ENCODE results near the gene TMEM132A. TPM values are rescaled to one million over a fixed set of nuclear protein-coding genes. Genes with fewer than 3 reads are reported as not detected.
"Not testable (repeated sequence)": the region's sequence is repeated elsewhere in the genome, so short reads cannot be mapped to it uniquely, and the experiment has no call there.

Gene TMEM132A
- total RNA-seq, 2 donors from 2014 or later, result not detected

- Mint-ChIP-seq H3K27me3 (no peaks in the 10 kb centered on the region), H3K4me3 (peak within 1 kb of the TSS; percentile 100), H3K27ac (peak within 1 kb of the TSS; percentile 100), H3K36me3 (ENCODE audit: low read depth) (peaks cover 10% of the 10 kb centered on the region), H3K4me1 (peaks cover 34% of the 10 kb centered on the region)
- ATAC-seq (peak; percentile 79), DNase-seq (peak in 2 of 3 donors; percentile 45 to 54)
- no peaks in the 10 kb centered on the region for H3K9me3 ChIP-seq (ENCODE audit: control insufficient read depth, low read length, poor library complexity, severe bottlenecking)
Observed at GRCh38 chr11:60971520-60971919, 47.3 kb downstream of the TMEM132A start, which contains the start of gene CD6. Gene CD6 (plus strand): TSS chr11:60971680. CDS start chr11:60971866, 186 bp downstream.

- DNase-seq (no peak), ATAC-seq (peak; percentile 35)
- H3K36me3 Mint-ChIP-seq (ENCODE audit: low read depth), result peaks cover 13% of the 10 kb centered on the region
- peak overlapping the region; percentile 100 for H3K27ac Mint-ChIP-seq
- H3K4me1 Mint-ChIP-seq, result peaks cover 39% of the 10 kb centered on the region
- H3K9me3 ChIP-seq (ENCODE audit: control insufficient read depth, low read length, poor library complexity, severe bottlenecking), result no peaks in the 10 kb centered on the region
- H3K4me3 Mint-ChIP-seq, result peak overlapping the region; percentile 100
- no peaks in the 10 kb centered on the region for H3K27me3 Mint-ChIP-seq
Observed at GRCh38 chr11:60972182-60973030, 48.1 kb downstream of the TMEM132A start.

GRCh38 chr11:60973699-60974098, 49.4 kb downstream of the TMEM132A start:
- no peaks in the 10 kb centered on the region for H3K9me3 ChIP-seq (ENCODE audit: control insufficient read depth, low read length, poor library complexity, severe bottlenecking)
- Mint-ChIP-seq H3K36me3 (ENCODE audit: low read depth) (peaks cover 15% of the 10 kb centered on the region), H3K4me3 (peak overlapping the region; percentile 100), H3K27me3 (no peaks in the 10 kb centered on the region), H3K27ac (peak overlapping the region; percentile 100), H3K4me1 (peaks cover 45% of the 10 kb centered on the region)
- ATAC-seq (no peak), DNase-seq (no peak)

GRCh38 chr11:60974316-60974715, 50.1 kb downstream of the TMEM132A start:
- not testable (repeated sequence) for H3K9me3 ChIP-seq (ENCODE audit: control insufficient read depth, low read length, poor library complexity, severe bottlenecking); ATAC-seq; DNase-seq; H3K27me3 Mint-ChIP-seq
- H3K4me1 Mint-ChIP-seq, result peaks cover 46% of the 10 kb centered on the region
- H3K27ac Mint-ChIP-seq, result peak overlapping the region; percentile 100
- H3K4me3 Mint-ChIP-seq, result peak overlapping the region; percentile 100
- H3K36me3 Mint-ChIP-seq (ENCODE audit: low read depth), result peaks cover 15% of the 10 kb centered on the region

- H3K27ac Mint-ChIP-seq, result peak overlapping the region; percentile 100
- H3K9me3 ChIP-seq (ENCODE audit: control insufficient read depth, low read length, poor library complexity, severe bottlenecking), result no peaks in the 10 kb centered on the region
- peak overlapping the region; percentile 100 for H3K4me3 Mint-ChIP-seq
- peaks cover 46% of the 10 kb centered on the region for H3K4me1 Mint-ChIP-seq
- no peak for ATAC-seq
- no peak for DNase-seq
- no peaks in the 10 kb centered on the region for H3K27me3 Mint-ChIP-seq
- H3K36me3 Mint-ChIP-seq (ENCODE audit: low read depth), result peaks cover 15% of the 10 kb centered on the region
Observed at GRCh38 chr11:60974726-60975125, 50.5 kb downstream of the TMEM132A start.

- Mint-ChIP-seq H3K4me3 (peak overlapping the region; percentile 80), H3K27me3 (no peaks in the 10 kb centered on the region), H3K36me3 (ENCODE audit: low read depth) (peaks cover 12% of the 10 kb centered on the region), H3K4me1 (peaks cover 46% of the 10 kb centered on the region), H3K27ac (peak overlapping the region; percentile 100)
- H3K9me3 ChIP-seq (ENCODE audit: control insufficient read depth, low read length, poor library complexity, severe bottlenecking), result no peaks in the 10 kb centered on the region
- ATAC-seq, result no peak
- DNase-seq, result no peak
Observed at GRCh38 chr11:60977224-60977623, 53.0 kb downstream of the TMEM132A start.

GRCh38 chr11:60977836-60978235, 53.6 kb downstream of the TMEM132A start:
- H3K27me3 Mint-ChIP-seq, result no peaks in the 10 kb centered on the region
- peak overlapping the region; percentile 100 for H3K27ac Mint-ChIP-seq
- peak overlapping the region; percentile 80 for H3K4me3 Mint-ChIP-seq
- no peak for ATAC-seq
- peaks cover 12% of the 10 kb centered on the region for H3K36me3 Mint-ChIP-seq (ENCODE audit: low read depth)
- H3K4me1 Mint-ChIP-seq, result peaks cover 52% of the 10 kb centered on the region
- no peaks in the 10 kb centered on the region for H3K9me3 ChIP-seq (ENCODE audit: control insufficient read depth, low read length, poor library complexity, severe bottlenecking)
- no peak for DNase-seq

GRCh38 chr11:60978546-60979380, 54.5 kb downstream of the TMEM132A start:
- peaks cover 14% of the 10 kb centered on the region for H3K36me3 Mint-ChIP-seq (ENCODE audit: low read depth)
- peak; percentile 62 for ATAC-seq

GRCh38 chr11:60981515-60981914, 57.3 kb downstream of the TMEM132A start:
- no peak for DNase-seq
- H3K4me1 Mint-ChIP-seq, result peaks cover 64% of the 10 kb centered on the region
- H3K27me3 Mint-ChIP-seq, result no peaks in the 10 kb centered on the region

More at GRCh38 chr11:60978546-60979380, 54.5 kb downstream of the TMEM132A start:
- peaks cover 58% of the 10 kb centered on the region for H3K4me1 Mint-ChIP-seq
- no peaks in the 10 kb centered on the region for H3K9me3 ChIP-seq (ENCODE audit: control insufficient read depth, low read length, poor library complexity, severe bottlenecking)
- peak overlapping the region; percentile 80 for H3K4me3 Mint-ChIP-seq
- DNase-seq, result peak in 1 of 3 donors; percentile 56
- peak overlapping the region; percentile 100 for H3K27ac Mint-ChIP-seq
- H3K27me3 Mint-ChIP-seq, result no peaks in the 10 kb centered on the region

GRCh38 chr11:60982184-60982583, 57.9 kb downstream of the TMEM132A start:
- no peak for ATAC-seq
- peaks cover 65% of the 10 kb centered on the region for H3K4me1 Mint-ChIP-seq
- peak overlapping the region; percentile 100 for H3K27ac Mint-ChIP-seq
- H3K4me3 Mint-ChIP-seq, result peak overlapping the region; percentile 87
- H3K9me3 ChIP-seq (ENCODE audit: control insufficient read depth, low read length, poor library complexity, severe bottlenecking), result no peaks in the 10 kb centered on the region
- no peaks in the 10 kb centered on the region for H3K27me3 Mint-ChIP-seq
- peaks cover 16% of the 10 kb centered on the region for H3K36me3 Mint-ChIP-seq (ENCODE audit: low read depth)
- no peak for DNase-seq

More at GRCh38 chr11:60981515-60981914, 57.3 kb downstream of the TMEM132A start:
- peak overlapping the region; percentile 100 for H3K27ac Mint-ChIP-seq
- no peaks in the 10 kb centered on the region for H3K9me3 ChIP-seq (ENCODE audit: control insufficient read depth, low read length, poor library complexity, severe bottlenecking)
- H3K4me3 Mint-ChIP-seq, result peak overlapping the region; percentile 87
- no peak for ATAC-seq
- H3K36me3 Mint-ChIP-seq (ENCODE audit: low read depth), result peaks cover 19% of the 10 kb centered on the region

GRCh38 chr11:60984149-60984548, 59.9 kb downstream of the TMEM132A start:
- H3K27ac Mint-ChIP-seq, result peak overlapping the region; percentile 100
- H3K27me3 Mint-ChIP-seq, result no peaks in the 10 kb centered on the region
- H3K4me1 Mint-ChIP-seq, result peaks cover 72% of the 10 kb centered on the region
- no peak for DNase-seq
- H3K9me3 ChIP-seq (ENCODE audit: control insufficient read depth, low read length, poor library complexity, severe bottlenecking), result no peaks in the 10 kb centered on the region
- peaks cover 14% of the 10 kb centered on the region for H3K36me3 Mint-ChIP-seq (ENCODE audit: low read depth)
- ATAC-seq, result no peak
- H3K4me3 Mint-ChIP-seq, result peak overlapping the region; percentile 87

- peak overlapping the region; percentile 100 for H3K27ac Mint-ChIP-seq
- no peak for ATAC-seq
- peak overlapping the region; percentile 87 for H3K4me3 Mint-ChIP-seq
- H3K36me3 Mint-ChIP-seq (ENCODE audit: low read depth), result peaks cover 14% of the 10 kb centered on the region
- H3K27me3 Mint-ChIP-seq, result no peaks in the 10 kb centered on the region
- peaks cover 74% of the 10 kb centered on the region for H3K4me1 Mint-ChIP-seq
- no peaks in the 10 kb centered on the region for H3K9me3 ChIP-seq (ENCODE audit: control insufficient read depth, low read length, poor library complexity, severe bottlenecking)
- DNase-seq, result no peak
Observed at GRCh38 chr11:60984636-60985035, 60.4 kb downstream of the TMEM132A start.

GRCh38 chr11:60985501-60985900, 61.2 kb downstream of the TMEM132A start:
- Mint-ChIP-seq H3K4me3 (peak overlapping the region; percentile 87), H3K36me3 (ENCODE audit: low read depth) (peaks cover 14% of the 10 kb centered on the region), H3K4me1 (peaks cover 76% of the 10 kb centered on the region), H3K27me3 (no peaks in the 10 kb centered on the region), H3K27ac (peak overlapping the region; percentile 100)
- DNase-seq (no peak), ATAC-seq (no peak)
- no peaks in the 10 kb centered on the region for H3K9me3 ChIP-seq (ENCODE audit: control insufficient read depth, low read length, poor library complexity, severe bottlenecking)
